HG03439 (cell line): ENCODE data around the gene EPHA5.

Source experiments
- ATAC-seq: cut with Tn5 transposase; IDR thresholded peaks from one replicate; pipeline ENCODE4 v1.9.1; 2021; ENCODE audit warnings: mild to moderate bottlenecking, moderate library complexity; ENCODE audit not compliant: unreplicated experiment

Gene EPHA5

DNA sequence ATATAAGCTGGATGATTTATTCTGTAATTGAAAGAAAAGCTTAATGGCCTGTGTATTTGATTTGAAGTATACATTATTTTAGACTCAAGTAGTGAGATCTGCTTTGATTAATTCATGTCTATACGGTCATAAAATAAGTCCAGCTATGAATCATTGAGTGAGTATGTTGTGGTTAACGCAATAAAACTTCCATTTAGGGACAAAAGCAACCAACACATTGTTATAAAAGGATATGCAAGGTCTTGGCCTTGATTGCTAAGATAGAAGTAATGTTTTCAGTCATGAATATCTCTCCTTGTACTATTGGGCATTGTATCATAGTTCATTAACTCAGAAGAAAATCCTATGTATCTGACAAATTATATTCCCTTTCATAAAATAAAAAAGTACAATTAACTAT is 162.1 kb downstream of the EPHA5 start:
- ATAC-seq, result no peak

DNA sequence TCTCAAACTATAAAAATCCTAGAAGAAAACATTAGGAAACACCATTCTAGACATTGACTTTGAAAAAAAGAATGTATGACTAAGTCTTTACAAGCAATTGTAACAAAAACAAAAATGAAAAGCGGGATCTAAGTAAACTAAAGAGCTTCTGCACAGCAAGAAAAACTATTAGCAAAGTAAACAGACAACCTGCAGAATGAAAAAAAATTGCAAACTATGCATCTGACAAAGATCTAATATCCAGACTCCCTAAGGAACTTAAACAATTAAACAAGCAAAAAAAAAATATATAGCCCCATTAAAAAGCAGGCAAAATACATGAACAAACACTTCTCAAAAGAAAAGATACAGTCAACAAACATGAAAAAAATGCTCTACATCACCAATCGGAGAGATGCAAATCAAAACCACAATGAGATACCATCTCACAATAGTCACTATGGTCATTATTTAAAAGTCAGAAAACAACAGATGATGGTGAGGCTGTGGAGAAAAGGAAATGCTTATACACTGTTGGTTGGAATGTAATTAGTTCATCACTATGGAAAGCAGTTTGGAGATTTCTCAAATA is 168.1 kb downstream of the EPHA5 start:
- ATAC-seq, result no peak

DNA sequence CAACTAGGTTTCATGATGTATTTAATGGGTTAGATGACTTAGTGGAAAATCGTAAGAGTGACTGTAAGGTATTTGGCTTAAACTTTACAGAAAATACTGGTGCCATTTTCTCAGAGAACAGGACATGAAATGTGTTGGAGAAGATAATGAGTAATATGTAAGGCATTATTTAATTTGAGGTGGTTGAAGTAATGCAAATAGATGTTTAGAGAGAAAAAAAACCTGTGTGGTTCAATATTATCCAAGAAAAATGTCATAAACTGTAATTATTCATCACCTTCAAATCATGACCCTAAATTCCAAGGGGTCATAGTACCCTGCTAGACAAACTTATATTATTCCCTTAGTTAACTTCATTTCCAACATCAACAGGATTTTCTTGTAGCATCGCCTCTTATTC is 171.7 kb downstream of the EPHA5 start:
- no peak for ATAC-seq

DNA sequence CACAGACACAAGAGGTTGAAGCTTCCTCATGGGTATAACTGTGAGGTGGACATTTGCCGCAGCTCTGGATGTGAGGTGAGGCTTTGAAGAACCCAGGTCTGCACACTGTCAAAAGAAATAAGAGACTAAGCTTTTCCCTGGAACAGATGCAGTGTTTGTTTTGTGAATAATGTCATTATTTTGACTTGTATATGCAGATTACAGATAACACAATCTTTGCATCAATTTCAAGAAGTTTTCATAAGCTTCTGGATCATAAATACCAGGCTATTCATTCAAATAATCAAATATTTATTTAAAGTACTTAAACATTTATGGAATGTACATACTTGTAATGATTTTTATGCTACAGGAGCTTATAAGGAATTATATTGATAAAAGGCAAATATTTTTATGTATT is 174.8 kb downstream of the EPHA5 start:
- ATAC-seq, result no peak

DNA sequence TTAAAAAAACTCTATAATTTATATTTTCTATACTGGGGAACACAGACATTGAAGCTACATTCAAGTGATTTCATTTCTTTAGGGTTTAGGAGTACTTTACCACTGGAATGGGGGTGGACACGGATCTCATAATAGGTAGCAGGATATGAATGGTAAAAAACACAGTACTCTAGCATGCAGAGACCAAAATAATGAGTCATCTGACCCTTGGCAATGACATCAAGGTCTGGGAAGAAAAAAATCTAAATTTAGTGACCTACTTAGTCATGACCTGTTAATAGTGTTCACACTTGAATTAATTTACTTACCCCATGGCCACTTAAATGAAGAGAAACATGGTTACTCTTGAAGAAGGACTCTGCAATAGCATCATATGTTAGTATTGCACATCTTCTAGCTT is 187.9 kb downstream of the EPHA5 start:
- no peak for ATAC-seq

DNA sequence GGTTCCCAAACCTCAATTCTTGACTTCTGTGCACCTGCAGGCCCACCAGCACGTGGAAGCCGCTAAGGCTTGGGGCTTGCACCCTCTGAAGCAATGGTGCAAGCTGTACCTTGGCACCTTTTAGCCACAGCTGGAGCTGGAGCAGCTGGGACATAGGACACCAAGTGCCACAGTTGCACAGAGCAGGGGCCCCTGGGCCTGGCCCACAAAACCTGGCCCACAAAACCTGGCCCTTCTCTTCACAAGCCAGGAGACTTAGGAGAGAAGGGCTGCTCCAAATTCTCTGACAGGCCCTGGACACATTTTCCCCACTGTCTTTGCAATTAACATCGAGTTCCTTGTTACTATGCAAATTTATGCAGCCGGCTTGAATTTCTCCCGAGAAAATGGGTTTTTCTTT is 197.8 kb downstream of the EPHA5 start:
- ATAC-seq, result no peak

DNA sequence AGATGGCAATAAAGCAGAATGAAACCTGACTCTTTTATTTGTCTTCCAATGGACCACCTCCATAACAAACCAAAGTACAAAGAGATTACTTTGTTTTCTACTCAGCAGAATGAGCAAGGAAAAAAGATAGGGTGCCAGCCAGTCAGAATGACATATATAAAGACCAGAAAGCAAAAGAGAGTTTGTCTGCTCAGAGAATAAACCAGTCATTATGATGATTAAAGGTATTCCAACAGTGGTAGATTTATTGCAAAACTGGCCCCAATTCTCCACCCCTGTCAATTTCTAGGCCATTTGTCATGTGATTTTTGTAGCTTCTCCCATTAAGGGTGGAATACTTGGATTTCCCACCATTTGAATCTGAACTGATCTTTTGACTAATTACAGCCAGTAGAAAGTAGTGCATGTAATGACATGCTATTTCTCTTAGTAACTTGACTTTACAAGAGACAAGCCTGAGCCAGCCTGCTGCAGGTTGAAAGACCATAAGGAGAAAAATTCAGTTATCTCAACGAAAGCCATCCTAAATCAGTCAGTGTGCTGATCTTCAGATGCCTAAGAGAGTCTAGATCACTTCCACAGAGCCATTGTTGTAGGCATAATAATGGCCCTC is 203.1 kb downstream of the EPHA5 start:
- no peak for ATAC-seq

DNA sequence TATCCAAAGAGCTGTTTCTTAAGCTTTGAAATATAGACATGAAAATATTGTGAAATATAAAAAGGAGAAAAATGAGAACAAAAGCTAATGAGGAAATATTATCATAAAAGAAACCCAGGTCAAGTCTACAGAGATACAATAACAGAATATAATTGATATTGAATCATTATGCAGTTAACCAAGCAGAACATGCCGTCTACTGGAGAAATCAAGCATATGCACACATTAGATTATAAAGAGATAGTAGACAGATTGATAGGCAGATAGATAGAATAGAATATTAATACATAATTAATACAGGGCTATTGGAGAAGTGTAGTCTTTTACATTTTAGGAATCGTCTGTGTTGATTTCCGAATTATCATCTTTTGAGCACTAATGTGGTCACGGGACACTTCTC is 208.5 kb downstream of the EPHA5 start:
- no peak for ATAC-seq

DNA sequence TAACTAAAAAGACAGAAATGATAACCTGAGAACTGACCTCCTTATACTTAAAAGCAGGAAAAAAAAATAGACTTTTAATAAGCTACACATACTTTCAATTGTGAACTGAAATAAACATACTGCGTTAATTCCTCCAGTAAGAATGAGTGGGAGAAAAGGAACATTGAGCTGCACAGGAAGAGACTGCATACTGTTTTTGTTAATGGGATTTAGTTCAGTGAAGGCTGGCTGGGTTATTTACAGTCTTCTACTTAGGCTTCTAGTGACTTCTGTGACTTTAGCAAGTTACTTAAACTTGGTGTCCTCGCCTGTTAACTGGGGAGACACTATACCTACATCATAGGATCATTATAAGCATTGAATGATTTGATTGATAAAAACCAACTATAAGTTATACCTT is 213.3 kb downstream of the EPHA5 start:
- no peak for ATAC-seq

DNA sequence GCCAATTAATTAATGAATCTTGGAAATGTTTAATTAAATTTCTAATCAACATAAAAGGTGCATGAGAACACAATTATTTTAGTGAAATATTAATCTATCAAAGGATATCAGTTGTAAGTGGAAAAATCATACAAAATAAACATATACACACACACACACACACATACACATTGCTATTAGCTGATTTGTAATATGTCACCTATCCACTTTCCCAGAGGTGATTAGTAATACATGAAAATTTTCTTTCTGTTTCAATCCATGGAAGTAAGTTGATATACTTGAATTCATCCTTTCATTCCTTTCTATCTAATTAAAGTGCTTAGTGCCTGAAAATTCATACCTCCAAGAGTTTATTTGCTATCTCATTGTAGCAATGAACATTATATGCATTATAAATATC is 213.7 kb downstream of the EPHA5 start:
- no peak for ATAC-seq

DNA sequence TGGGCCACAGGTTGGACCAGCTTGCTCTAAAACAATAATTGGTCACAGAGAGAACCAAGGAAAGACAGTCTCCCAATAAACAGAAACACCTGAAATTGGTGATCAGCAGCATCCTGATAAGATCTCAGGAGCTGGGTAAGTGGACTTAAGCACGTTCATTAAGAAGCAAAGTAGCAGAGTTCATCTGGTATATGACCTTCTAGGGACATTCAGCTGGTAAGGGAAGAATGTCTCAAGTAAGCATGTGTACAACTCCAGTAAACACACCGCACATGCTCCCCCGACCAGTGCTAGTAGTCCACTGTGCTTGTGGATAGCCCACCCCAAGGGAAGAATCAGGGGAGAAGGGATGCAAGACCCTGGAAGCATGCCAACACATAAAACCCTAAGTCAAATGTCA is 216.9 kb downstream of the EPHA5 start:
- no peak for ATAC-seq

DNA sequence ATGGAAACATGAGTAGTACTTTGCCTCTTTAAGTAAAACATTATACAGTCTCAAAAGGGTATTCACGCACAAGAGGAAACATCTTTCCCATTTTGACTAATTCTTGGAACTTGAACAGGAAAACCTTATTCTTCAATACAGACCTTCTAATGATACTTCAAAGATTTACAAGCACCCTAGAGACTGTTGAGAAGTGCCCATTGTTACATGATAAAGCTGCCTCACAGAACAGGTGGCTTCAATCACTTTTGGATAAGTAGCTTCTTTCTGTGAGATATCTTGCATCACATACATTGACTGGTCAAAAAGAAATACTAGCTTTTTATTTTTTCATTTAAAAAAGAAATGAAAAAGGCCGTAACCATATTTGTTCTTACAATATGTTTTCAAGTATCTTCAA is 219.4 kb downstream of the EPHA5 start:
- no peak for ATAC-seq

DNA sequence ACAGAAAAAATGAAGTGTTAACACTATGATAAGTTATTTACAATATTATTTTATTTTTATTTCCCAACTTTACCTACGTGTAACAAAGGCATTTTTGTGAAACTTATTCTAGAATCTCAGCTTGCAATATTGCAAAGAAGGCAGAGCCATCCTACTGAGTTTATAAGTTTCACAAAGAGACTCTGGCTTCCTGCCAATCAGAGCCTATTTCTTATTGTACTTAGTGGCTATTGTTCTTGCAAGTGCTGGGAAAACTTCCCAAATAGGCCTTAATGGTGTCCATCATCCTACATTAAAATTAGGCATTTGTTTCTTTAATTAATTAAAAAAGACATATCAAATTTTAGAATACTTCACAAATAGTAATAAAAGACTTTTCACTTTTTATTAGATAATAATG is 233.2 kb downstream of the EPHA5 start:
- ATAC-seq, result no peak

DNA sequence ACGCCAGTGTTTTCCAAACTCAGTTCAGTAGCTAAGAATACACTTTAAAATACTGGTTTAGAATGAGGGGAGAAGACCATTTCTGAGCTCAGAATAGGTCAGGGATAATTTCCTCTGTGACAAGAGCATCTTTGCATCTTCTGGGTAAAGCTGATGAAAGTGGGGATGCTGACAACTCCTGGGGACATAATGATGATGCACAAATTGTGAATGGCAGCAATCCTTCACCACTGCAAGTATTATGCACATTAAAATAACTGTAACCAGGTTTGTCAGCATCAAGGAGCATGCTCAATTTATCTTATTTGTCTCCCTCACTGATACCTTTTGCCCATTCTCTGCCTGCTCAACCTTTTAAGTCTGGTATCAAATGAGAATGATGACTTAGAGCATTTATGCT is 248.2 kb downstream of the EPHA5 start:
- no peak for ATAC-seq

DNA sequence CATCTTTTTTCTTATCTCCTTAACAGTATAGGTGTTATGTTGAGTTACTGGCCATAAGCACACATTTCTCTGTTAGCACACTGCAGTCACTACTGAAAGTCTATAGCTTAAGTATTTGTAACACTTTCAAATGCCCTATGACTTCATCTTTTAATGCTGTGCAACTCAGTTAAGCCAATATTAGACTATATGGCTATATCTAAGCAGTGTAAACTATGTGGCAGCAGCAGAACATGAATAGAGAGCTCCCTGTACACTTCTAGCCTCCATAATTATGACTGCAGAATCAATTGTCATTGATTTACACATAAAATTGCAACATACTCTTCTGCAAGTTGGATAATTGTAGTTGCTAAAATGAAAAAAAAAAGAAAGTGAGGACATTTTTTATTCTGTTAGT is 250.3 kb downstream of the EPHA5 start:
- ATAC-seq, result no peak

DNA sequence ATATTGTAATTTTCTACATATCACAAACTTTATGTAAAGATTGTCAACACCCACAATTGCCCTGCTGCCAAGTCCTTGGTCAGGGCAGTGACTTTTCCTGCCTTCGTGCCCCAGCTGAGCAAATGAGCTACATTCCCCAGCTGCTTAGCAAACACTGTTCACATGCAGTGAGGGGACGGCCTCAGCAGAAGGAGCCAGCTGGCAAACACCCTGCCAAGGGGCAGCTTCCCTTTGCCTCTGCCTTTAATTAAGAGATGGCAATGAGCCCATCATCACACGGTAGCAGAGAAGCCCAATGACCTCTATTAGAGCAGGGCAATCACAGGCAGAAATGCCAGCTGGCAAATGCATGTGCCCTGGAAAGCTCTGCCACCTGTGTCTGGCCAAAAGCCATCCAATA is 253.4 kb downstream of the EPHA5 start:
- no peak for ATAC-seq

DNA sequence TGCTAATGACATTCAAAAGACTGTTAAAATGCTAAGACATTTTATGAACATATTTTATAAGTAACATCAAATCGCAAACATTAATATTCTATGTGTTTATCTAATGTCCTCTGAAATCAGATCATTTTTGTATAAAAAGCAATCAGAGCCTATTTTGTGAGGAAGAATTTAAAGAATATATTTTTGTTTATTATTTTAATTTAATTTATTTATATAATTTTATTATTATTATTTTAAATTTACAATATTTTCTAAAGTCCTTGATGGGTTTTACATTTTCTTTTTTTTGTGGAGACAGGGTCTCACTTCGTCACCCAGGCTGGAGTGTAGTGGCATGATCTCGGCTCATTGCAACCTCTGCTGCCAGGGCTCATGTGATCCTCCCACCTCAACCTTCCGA is 262.8 kb downstream of the EPHA5 start:
- no peak for ATAC-seq

DNA sequence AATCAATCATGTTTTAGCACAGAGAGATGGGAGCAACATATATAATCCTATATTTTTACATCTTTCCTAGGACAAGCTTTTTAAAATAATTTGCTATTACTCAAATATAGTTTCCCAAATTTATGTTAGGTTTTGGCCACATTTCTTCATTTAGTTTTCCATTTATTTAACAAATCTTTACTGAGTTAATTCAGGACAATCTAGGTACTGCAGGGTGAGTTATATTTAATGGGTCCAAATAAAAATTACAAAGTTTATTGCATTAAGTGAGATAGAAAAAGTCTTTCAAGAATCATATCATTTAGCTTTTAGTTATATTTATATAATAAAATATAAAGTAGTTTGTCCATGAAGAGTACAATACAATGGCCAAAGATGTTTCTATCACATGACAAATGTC is 269.2 kb downstream of the EPHA5 start:
- no peak for ATAC-seq

DNA sequence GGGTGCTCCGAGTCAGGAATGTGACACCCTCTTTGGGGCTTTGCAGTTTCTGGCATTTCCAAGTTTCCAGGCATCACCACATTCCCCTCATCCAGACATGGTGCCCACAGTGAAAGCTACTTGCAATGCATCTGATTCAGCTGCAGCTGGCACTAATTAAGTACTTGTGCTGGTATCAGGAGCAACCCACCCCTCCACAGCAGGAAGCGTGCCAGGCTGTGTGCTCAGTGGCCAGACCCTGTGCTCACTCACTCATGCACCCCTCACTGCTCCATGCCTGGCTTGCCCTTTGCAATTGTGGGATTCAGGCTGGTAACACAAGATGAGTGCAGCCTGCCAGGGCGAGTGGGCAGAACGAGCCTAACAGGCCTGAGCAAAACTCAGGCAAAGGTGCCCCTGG is 271.2 kb downstream of the EPHA5 start:
- no peak for ATAC-seq

DNA sequence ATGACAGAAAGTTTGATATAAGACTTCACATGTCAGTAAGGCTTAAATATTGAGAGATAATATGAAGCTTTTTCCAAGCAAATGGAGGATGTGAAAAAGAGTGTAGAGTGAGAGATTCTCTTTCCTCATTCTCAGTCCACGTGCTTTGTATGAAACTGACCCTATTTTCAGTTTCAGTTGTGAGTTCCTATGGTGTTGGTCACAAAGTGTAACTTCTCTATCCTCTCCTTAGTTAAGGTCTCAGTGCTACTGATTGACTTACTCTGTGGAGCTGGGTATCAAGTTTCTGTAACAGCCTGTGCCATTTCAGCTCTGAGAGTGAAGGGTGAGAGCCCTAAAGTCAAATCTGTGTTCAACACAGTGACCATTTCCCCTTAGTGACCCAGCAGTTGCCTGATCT is 277.2 kb downstream of the EPHA5 start:
- ATAC-seq, result no peak

DNA sequence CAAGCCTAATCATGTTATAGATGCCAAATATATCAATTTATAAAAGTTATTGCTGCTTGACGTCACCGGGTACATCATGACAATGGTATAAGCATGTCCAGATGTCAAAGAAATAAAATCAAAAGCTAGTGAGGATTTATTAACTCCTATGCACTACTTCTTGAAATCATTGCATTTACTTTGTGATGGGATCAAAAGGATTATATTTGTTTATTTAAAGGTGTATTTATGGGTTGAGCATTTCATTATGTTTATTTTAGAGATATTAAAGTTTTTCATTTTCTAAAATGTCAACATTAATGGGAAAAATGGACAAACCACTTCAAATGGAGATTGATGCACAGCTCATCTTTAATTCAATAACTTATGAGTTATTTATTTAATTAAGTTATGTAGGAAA is 277.8 kb downstream of the EPHA5 start:
- ATAC-seq, result no peak

DNA sequence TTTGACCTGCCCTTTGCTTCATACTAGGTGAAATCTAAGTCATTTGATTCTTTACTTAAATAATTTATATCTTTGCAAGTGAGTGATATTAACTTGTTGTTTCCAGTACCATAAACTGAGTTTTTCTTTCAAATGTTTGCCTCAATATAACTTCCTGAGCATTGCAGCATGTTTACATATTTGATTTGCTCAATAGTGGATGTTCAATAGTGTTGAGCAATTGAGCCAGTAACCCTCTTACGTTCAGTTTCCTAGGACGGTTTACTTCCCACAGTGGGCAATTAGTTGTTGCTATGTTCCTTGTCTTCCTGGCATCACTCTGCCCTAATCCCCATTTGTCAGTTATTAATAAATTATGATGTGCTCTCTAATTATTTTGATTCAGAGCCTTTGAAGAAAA is 278.5 kb downstream of the EPHA5 start:
- ATAC-seq, result no peak

DNA sequence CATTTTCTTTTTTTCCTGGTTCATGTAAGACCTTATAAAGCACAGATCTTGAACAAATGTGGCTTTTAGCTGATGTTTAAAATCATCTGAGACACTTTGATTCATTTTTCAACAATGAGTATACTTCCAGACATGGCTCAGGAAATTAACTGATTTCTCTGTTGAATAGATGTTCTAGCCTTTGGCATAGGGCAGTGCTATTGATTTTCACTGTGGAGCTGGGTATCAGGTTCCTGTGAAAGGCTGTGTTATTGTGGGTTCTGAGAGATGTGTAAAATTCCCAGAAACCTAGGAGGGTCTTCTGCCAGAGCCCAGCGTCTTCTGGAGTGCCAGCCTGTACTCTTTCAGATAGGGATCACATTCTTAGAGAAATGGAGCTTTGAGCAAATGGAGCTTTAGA is 278.9 kb downstream of the EPHA5 start:
- ATAC-seq, result no peak
